Right forelimb (tissue), 1 donor: ENCODE measurements around the gene POMT2.
A peak's percentile ranks its signal among the peaks of the same experiment; 100 is the strongest.
"Not testable (repeated sequence)": the region's sequence is repeated elsewhere in the genome, so short reads cannot be mapped to it uniquely, and the experiment has no call there.

Experiments
- DNase-seq: peaks from one replicate; pipeline ENCODE4 v3.0.0-alpha.2; 2018

The POMT2 gene, protein sequence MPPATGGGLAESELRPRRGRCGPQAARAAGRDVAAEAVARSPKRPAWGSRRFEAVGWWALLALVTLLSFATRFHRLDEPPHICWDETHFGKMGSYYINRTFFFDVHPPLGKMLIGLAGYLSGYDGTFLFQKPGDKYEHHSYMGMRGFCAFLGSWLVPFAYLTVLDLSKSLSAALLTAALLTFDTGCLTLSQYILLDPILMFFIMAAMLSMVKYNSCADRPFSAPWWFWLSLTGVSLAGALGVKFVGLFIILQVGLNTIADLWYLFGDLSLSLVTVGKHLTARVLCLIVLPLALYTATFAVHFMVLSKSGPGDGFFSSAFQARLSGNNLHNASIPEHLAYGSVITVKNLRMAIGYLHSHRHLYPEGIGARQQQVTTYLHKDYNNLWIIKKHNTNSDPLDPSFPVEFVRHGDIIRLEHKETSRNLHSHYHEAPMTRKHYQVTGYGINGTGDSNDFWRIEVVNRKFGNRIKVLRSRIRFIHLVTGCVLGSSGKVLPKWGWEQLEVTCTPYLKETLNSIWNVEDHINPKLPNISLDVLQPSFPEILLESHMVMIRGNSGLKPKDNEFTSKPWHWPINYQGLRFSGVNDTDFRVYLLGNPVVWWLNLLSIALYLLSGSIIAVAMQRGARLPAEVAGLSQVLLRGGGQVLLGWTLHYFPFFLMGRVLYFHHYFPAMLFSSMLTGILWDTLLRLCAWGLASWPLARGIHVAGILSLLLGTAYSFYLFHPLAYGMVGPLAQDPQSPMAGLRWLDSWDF

DNA sequence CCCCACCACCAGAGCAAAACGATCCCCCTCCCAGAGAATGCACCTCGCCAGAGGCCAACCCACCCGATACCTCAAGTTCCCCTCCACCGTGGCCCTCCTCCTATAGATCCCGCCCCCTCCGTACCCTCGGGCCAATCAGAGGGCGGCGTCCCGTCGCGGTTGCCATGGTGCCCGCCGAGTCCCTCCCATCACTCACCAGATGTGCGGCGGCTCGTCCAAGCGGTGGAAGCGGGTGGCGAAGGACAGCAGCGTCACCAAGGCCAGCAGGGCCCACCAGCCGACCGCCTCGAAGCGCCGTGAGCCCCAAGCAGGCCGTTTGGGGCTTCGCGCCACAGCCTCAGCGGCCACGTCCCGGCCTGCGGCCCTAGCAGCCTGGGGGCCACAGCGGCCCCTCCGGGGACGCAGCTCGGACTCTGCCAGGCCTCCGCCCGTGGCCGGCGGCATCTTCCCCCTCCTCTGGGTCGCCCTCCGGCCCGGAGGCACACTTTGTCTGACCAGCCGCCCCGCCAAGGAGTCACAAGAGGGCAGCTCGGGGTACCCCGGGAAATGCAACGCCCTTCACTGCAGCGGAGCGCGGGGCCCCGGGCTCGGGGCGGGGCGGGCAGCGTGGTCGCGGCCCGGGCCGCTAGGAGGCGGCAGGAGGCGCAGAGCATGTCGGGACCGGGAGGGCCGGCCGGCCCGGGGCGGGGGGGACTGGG, at the start of gene POMT2:
POMT2 (minus strand) TSS at position 646 of the 698 bp plus-strand sequence; CDS start at position 444, 202 bp downstream.
- DNase-seq = peak; percentile 95

DNA sequence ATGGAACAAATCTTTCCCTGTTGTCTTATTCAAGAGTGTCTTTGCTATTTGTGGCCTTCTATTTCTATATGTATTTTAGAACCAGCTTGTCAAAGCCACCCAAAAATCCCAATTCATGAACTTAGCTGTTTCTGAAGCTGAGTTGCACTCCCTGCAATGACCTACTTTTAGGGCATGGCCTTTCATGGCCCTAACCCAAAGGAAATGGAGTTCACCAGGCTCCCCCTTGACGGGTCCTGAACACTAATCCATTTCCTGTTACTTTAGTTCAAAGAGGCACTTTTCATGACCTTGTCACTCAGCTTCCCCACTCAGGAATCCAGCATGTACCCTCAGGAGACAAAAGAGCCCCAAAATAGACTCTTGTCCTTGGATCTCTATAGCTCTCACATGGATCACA, 48.6 kb upstream of the POMT2 start:
- no peak for DNase-seq

DNA sequence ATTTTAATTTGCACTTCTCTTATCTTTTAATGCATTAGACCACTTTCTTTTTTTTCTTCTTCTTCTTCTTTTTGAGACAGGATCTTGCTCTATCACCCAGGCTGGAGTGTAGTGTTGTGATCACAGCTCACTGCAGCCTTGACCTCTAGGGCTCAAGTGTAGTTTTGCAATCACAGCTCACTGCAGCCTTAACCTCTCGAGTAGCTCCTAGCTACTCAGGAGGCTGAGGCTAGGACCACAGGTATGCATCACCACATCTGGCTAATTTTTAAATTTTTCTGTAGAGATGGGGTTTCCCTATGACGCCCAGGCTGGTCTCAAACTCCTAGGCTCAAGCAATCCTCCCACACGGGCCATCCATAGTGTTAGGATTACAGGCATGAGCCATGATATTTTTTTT, 43.5 kb upstream of the POMT2 start:
- no peak for DNase-seq

DNA sequence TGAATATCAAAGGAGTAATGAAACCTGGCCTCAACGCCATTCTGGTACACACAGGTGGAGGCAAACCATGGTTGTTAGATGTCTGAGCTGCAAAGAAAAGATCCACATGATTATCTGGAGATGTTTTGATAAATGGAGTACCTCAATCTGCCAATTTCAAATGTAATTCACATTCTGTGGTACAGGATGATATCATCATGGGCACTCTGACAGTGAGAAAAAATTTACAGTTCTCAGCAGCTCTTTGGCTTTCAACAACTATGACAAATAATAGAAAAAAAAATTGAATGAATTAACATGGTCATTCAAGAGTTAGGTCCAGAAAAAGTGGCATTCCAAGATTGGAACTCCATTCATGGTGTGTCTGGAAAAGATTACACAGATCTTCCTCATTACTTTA, 38.9 kb upstream of the POMT2 start:
- DNase-seq = no peak

DNA sequence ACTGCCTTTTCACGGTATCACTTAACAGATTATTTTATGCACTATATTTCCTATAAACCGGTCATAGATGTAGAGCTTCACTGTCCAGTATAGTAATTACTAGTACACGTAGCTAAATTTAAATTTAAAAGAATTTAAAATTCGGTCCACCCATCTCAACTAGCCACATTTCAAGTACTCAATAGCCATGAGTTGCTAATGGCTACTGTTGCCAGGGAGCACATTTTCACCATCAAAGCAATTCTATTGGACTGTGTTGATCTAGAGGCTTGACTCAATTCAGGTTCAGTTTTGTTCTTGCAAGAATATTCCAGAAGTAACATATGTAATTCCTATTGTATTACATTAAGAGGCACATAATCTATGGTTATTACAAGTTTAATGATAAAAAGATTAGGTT, 36.2 kb upstream of the POMT2 start:
- DNase-seq = no peak

DNA sequence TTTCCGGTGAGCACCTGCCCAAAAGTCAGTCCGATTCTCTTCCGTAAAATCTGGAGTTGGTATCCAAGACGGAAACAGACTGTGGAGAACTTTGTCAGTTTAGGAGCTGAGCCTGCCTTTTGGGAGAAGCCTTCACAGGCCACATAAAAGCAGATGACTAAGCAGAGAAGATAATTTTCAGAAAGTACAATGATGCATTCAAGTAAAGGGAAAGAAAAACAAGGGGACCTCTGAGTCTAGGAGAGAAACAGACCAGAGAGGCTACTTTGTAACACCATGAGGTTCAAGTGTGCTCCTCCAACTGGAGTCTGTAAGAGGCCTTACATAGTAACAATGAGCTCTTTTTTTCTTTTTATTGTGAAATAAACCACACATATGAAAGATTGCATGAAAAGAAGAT, 35.1 kb upstream of the POMT2 start:
- no peak for DNase-seq

DNA sequence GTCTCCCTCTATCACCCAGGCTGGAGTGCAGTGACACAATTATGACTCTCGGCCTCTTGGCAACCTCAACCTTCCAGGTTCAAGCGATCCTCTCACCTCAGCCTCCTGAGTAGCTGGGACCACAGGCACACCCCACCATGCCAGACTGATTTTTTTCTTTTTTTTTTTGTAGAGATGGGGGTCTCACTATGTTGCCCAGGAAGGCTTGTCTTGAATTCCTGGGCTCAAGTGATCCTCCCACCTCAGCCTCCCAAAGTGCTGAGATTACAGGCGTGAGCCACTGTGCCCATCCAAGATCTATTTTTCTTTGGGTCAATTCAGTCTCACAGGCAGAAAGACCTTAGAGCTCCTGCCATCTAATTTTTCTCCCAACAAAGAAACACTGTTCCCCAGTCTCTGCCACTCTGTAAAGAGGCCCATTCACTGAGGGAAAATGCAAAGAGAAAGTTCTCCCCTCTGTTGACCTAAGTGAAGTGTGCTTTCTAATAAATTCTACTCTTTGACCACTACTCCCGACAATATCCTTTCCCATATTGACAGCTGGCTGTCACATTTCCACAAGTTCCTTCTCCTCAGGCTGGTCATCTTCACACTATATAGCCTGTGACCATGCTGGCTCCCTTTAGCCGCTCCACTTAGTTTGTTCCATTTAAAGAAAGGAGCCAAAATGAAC, 32.9 kb upstream of the POMT2 start:
- DNase-seq = no peak

DNA sequence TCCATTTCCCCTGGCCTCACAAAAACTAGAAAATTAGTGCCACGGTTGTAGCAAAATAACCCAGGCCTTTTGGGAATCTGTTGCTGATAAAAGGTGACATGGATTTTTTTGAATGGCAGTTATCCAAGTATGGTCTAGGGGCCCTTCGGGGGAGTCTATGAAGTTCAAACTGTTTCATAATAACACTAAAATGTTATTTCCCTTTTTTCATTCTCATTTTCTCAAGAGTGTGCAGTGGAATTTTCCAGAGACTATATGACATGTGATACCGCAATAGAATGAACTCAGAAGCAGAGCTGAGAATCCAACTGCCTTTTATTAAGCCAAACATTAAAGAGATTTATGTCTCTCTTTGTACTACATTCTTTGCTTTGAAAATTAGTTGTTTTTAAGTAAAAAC, 27.1 kb upstream of the POMT2 start:
- no peak for DNase-seq

DNA sequence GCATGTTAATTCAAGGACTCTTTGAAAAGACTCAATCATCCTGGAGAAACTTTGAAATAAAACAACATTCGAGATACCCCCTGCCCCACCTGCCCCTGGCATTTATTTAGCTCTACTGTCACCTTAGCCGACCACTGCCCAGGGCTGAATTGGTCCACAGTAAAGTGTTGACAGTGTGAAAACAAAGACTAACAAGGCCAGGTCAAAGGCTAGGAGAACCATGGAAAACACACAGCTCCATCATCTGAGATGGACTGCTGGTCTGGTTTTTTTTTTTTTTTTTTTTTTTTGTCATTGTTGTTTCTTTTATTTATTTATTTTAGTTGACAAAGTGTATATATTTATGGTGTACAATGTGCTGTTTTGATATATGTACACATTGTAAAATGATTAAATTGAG, 25.8 kb upstream of the POMT2 start:
- no peak for DNase-seq

DNA sequence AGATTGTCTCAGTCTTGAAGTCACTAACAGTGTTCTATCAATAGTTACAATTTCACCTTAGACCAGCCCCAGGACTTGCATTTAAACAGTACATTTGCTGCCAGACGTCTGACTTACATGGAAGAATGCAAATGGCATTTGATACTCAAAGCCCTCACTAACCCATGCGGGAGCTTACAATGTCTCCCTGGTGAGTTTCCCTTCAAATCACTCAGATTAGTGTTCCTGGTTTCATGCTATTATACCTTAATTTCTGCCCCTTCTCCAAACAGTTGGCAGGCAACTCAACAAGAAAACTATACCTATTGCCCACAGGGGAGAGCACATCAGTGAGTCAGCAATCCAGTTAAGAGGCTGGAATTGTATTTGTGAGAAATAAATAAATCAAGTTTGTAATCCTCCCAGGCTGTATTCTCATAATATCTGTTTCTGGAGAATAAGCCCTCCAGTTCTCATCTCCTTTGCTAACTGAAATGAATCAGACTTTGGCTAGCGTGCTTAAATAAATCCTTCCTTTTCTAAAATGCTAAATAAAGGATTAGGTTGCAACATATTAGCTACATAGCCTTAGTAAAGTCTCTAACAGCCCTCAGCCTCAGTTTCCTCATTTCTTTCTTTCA, 23.8 kb upstream of the POMT2 start:
- DNase-seq = no peak

DNA sequence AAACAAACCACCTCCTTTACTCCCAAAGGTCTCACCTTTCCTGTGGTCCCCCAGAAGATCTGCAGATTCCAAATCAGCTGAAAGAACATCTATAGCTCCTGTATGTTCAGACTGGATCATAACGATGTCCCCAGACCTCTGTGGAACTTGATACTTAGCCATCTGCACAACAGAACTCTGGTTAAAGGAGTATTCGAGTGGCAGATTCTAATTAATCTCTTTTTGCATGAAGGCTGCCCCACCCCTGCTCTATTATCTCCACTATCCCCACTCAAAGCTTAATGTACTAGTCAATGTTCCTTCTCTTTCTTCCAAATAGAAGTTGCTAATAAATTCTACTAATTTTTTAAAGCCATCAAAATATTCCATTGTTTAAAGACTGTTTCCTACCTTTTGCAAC, 23.0 kb upstream of the POMT2 start:
- no peak for DNase-seq

DNA sequence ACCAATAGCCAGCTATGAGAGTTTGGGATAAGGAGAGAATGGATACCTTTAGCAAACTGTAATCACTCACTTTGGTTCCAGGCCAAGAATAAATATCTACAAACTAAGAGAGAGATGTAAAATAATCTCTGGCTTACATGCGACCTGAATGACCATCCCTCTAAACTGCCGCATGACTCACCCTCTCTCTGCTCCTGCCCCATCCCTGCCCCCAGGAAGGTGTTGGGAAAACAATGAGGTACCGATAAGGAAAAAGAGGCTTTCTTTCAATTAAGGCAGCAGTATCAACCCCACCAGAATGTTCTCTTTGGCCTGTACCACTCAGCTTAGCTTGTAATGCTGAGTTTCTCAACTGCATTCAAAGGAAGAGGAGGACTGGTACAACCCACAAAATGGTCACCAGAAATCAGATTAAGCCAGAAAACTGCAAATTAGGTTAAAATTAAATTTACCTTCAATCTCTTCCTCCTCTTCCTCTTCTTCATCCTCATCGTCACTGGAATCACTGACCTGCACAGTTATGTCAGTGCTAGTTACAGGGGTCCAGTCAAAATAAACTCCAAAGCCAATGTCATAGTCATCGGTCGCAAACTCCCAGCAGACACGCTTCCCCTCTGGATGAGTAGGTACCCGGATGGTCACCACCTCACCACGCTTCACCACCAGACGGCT, 22.2 kb upstream of the POMT2 start:
- no peak for DNase-seq

DNA sequence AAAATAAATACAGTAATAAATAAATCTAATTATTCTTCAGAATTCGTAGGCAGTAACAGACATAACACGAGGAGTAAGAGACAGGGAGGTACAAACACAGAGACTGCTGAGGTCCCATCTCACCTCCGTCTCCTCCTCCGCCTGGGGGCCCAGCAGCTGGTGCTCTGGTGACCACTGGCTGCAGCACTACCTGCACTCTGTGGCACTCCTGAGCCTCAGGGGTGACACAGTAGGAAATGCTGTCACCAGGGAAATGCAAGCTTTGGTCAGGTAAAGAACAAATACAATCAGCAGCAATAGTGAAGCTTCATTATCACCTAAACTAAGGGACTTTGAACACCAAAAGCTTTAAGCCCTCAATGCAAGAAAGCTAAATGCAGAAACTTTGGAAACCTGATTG, 19.7 kb upstream of the POMT2 start:
- no peak for DNase-seq

DNA sequence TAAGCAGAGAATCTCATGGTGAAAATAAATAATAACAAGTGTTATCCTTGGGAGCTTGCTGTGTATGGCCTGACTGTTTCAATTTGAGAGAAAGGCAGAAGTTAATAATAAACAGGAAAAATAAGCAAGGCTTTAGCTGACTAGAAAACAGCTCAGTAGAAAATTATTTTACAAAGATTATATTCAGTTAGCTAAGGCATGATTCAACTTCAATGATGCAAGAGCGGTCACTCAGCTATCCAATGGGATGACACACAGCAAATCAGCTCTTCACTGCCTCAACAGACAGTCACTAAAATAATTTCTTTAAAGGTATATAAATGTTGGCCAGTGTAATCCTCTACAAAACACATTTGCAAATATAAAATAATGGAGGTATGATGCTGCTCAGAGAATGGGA, 18.7 kb upstream of the POMT2 start:
- no peak for DNase-seq

DNA sequence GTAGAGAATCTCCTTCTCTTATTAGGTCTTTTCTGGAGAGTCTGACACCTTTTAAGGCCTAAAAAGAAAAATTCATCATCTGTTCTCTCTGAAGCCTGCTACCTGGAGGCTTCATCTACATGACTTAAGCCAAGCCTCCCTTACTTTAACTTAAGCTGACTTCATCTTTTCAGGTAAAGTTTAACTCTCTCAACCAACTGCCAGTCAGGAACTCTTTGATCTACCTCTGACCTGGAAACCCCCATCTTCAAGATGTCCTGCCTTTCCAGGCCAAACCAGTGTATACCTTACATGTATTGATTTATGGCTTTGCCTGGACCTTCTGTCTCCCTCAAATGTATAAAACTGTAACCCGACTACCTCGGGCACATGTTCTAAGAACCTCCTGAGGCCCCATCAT, 17.6 kb upstream of the POMT2 start:
- DNase-seq = no peak

DNA sequence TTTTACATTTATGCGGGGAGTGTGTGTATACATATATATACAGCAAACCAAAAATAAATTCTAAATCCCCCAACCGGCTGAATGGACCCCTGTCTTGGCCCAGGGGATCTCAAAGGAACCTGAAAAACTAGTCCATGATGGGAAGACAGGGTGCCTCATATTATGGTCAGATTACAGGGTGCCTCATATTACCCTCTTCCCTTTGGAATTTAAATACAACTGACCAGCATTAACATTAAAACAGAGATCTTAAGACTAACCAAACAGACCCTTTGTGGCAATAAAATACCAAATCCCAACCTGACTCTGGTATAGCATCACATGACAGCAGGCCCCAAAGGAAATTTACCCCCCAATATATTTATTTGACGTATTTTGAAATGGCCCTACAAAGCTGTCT, 17.2 kb upstream of the POMT2 start:
- DNase-seq = no peak

DNA sequence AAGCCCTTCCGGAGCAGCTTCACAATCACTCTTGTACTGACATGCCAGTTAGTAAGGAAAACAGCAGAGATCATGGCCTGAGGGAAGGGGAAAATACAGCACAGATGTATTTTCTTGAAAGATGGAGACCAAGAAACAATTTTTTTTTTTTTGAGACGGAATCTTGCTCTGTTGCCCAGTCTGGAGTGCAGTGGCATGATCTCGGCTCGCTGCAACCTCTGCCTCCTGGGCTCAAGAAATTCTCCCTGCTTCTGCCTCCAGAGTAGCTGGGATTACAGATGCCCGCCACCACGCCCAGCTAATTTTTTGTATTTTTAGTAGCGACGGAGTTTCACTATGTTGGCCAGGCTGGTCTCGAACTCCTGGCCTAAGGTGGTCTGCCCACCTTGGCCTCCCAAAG, 16.6 kb upstream of the POMT2 start:
- DNase-seq = not testable (repeated sequence)

DNA sequence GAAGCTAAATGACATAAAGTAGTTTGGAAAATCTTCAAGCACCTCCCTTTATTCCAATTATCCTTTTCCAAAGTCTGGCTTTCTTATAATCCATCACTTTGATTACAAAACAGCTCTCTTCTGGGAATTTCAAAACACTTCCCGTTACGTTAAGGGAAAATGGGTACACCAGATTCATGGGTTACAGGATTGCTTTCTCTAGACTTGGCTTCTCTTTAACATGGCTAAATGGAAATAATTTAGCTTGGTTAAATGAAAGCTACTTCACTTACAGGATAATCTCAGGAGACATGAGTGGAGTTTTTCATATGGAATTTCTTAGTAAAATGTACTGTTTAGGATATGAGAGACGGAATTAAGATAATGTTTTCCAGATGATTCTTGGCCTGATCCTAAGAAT, 14.9 kb upstream of the POMT2 start:
- DNase-seq = no peak

DNA sequence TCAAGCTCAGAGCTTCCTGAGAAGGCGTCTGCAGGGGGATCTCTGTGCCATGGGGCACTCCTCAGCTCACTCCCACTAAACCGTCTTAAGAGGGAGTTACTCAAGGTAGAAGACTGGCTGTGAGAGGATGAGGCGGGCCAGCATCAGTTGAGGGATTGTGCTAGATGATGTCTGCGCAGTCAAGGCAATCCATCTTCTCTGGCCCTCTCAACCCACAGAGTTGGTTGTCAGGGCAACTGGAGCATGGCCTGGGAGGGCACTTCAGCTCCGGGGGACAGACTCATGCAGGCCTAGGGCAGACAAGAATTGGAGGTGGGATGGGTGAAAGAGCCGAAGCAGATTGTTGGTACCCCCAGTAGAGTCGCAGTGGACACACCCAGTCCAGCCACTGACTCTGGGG, 9.2 kb upstream of the POMT2 start:
- no peak for DNase-seq

DNA sequence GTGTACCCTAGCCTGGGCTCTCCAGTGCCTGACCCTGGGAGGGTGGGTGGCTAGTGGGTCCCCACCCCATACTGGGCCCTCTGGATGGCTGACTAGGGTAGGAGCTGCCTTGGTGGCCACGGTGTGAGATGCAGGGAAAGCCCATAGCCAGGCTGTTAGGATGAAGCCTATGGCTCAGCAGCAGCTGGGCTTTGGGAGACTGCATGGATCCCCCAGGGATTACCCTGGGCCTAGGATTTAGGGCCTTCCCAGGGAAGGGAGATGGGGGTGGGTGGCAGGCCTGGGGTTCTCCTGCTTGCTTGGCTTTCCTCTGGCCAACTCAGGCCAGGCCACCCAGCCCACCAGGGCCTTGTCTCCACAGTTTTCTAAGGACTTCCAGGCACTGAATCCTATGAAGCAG, 6.4 kb upstream of the POMT2 start:
- no peak for DNase-seq

DNA sequence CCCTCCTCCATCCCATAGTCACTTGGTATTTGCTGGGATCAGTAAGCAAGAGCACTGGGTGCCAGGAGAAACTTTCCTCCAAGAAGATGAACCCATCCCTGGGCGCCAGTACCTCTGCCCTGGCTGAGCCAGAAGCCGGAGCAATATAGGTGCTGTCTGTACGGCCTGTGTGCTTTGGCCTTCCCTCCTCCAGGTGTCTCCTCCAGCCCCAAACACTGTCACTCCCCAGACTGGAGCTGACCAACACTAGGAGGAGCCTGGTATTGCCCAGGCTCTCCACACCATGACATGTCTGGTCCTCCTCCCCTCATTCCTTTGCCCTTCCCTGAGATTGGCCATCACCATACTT, 5.0 kb upstream of the POMT2 start:
- no peak for DNase-seq
